ENCODE measurements around the gene KCNN3. TPM values are rescaled to one million over a fixed set of nuclear protein-coding genes. Genes with fewer than 3 reads are reported as not detected.

Gene KCNN3
- total and polyA plus RNA-seq, 2 donors, result 0.64 to 1.8 TPM

DNA sequence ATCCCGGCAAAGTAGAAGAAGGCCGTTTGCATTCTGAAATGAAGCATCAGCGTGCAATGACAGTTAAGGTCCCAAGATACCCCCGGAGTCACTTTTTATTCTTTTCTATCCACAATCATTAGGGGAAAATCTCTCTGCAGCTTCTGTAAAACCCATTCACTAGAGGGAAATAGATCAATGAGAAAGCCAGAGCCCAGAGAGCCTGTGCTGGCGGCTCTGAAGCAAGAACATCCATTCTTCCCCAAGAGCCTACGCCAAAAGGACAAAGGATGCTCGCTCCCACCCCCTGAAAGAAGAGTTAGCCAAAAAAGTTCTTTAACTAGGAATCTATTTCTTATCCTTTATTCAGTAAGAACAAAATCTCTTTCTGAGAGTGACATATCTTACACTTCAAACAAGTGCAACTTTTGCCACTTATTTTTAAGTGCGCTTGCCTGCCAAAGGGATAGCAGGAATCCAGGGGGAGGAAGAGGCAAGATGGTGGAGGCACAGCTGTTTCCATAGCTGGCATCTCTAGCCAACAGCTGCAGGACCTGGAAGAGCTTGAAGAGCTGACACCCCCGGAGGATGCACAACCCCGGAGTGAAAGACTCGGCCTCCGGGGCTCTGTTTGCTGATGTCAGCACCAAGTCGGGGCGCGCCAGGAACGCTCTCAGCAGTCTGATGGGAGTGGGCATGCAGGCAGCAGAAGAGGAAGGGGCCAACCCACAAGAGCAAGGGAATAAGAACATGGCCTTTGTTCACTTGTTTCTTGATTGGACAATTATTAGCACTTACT lies 68.7 kb downstream of the KCNN3 start:
- H3K27me3 ChIP-seq (ENCODE audit: control insufficient read depth in 2 of 2, insufficient read depth in 1 of 2, low read length in 1 of 2), result no peaks in the 10 kb centered on the region
- H3K27ac ChIP-seq (ENCODE audit: low read depth in 1 of 2, low read length in 1 of 2), result no peak overlapping the region
- no peak overlapping the region for H3K4me3 ChIP-seq (ENCODE audit: low read length in 2 of 2)
- H3K4me1 ChIP-seq (ENCODE audit: control insufficient read depth in 2 of 2, insufficient read depth in 2 of 2, low read length in 2 of 2), result peaks cover 5 to 14% of the 10 kb centered on the region in 2 donors
- H3K36me3 ChIP-seq (ENCODE audit: control insufficient read depth in 2 of 2, insufficient read depth in 2 of 2, low read length in 1 of 2), result no peaks in the 10 kb centered on the region
- WGBS, result 97% methylated on average over 16 of the region's 16 CpGs
- DNase-seq (ENCODE audit: low read depth in 6 of 9, low spot score in 9 of 9), result no peak
- no peaks in the 10 kb centered on the region for H3K9me3 ChIP-seq (ENCODE audit: control insufficient read depth in 2 of 2, insufficient read depth in 1 of 2, low read length in 1 of 2)

DNA sequence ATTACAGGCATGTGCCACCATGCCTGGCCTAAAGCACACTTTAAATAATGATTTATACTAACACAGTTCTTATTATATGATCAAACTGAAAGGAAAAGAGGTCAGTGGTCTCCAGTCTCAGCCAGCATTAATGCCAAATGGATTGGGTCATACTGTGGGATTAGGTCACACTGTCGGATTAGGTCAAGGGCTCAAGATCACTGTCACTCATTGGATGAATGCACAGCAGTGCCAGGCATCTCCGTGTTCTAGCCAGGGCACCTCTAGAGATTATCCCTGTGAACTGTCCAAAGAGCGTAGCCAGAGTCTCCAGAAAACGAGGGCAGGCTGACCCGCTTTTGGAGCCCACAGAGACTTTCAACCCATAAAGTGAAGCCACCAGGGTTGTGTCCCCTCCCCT lies 70.9 kb downstream of the KCNN3 start:
- H3K4me1 ChIP-seq (ENCODE audit: control insufficient read depth in 2 of 2, insufficient read depth in 2 of 2, low read length in 2 of 2), result peaks cover 8 to 22% of the 10 kb centered on the region in 2 donors
- no peak for DNase-seq (ENCODE audit: low read depth in 6 of 9, low spot score in 9 of 9)
- H3K27me3 ChIP-seq (ENCODE audit: control insufficient read depth in 2 of 2, insufficient read depth in 1 of 2, low read length in 1 of 2), result no peaks in the 10 kb centered on the region
- 96% methylated on average over 5 of the region's 5 CpGs for WGBS
- H3K27ac ChIP-seq (ENCODE audit: low read depth in 1 of 2, low read length in 1 of 2), result no peak overlapping the region
- no peaks in the 10 kb centered on the region for H3K36me3 ChIP-seq (ENCODE audit: control insufficient read depth in 2 of 2, insufficient read depth in 2 of 2, low read length in 1 of 2)
- H3K4me3 ChIP-seq (ENCODE audit: low read length in 2 of 2), result no peak overlapping the region
- H3K9me3 ChIP-seq (ENCODE audit: control insufficient read depth in 2 of 2, insufficient read depth in 1 of 2, low read length in 1 of 2), result no peaks in the 10 kb centered on the region

DNA sequence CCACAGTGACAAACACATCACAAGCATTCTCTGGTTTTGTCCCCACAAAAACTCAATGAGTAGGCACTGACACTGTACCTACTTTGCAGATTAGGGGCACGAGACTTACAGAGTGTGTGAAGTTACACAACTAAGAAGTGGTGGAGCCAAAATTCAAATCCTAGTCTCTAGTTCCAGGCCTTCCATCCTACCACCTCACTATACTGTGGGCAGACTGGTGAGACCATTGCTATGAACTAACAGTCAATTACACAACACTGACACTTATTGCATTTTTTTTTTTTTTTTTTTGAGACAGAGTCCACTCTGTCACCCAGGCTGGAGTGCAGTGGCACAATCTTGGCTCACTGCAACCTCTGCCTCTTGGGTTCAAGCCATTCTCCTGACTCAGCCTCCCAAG lies 71.4 kb downstream of the KCNN3 start:
- Histone ChIP-seq H3K4me3 (ENCODE audit: low read length in 2 of 2) (no peak overlapping the region), H3K9me3 (ENCODE audit: control insufficient read depth in 2 of 2, insufficient read depth in 1 of 2, low read length in 1 of 2) (no peaks in the 10 kb centered on the region), H3K36me3 (ENCODE audit: control insufficient read depth in 2 of 2, insufficient read depth in 2 of 2, low read length in 1 of 2) (no peaks in the 10 kb centered on the region), H3K4me1 (ENCODE audit: control insufficient read depth in 2 of 2, insufficient read depth in 2 of 2, low read length in 2 of 2) (peaks cover 8 to 26% of the 10 kb centered on the region in 2 donors), H3K27me3 (ENCODE audit: control insufficient read depth in 2 of 2, insufficient read depth in 1 of 2, low read length in 1 of 2) (no peaks in the 10 kb centered on the region), H3K27ac (ENCODE audit: low read depth in 1 of 2, low read length in 1 of 2) (no peak overlapping the region)
- WGBS, result 98% methylated on average over 1 of the region's 1 CpG
- no peak for DNase-seq (ENCODE audit: low read depth in 6 of 9, low spot score in 9 of 9)

DNA sequence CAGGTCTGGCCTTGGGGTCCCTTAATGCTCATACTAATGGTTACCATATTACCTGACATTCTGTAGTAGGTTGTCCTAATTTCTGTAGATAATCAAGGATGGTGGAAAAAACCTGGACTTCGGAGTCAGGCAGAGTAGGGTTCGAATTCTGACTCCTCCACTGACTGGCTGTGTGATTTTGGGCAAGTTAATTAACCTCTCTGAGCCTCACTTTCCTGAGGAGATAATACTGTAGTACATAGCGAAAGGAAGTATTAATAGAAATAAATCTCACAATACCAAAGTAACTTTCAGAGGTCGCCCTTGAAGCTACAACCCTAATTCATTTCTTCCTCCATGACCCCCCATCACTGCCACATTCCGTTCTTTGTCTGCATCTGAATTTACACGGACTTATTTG lies 72.9 kb downstream of the KCNN3 start:
- Histone ChIP-seq H3K27me3 (ENCODE audit: control insufficient read depth in 2 of 2, insufficient read depth in 1 of 2, low read length in 1 of 2) (no peaks in the 10 kb centered on the region), H3K9me3 (ENCODE audit: control insufficient read depth in 2 of 2, insufficient read depth in 1 of 2, low read length in 1 of 2) (no peaks in the 10 kb centered on the region), H3K4me1 (ENCODE audit: control insufficient read depth in 2 of 2, insufficient read depth in 2 of 2, low read length in 2 of 2) (peaks cover 11 to 37% of the 10 kb centered on the region in 2 donors), H3K4me3 (ENCODE audit: low read length in 2 of 2) (no peak overlapping the region), H3K36me3 (ENCODE audit: control insufficient read depth in 2 of 2, insufficient read depth in 2 of 2, low read length in 1 of 2) (no peaks in the 10 kb centered on the region), H3K27ac (ENCODE audit: low read depth in 1 of 2, low read length in 1 of 2) (no peak overlapping the region)
- 97% methylated on average over 6 of the region's 6 CpGs for WGBS
- DNase-seq (ENCODE audit: low read depth in 6 of 9, low spot score in 9 of 9), result no peak

DNA sequence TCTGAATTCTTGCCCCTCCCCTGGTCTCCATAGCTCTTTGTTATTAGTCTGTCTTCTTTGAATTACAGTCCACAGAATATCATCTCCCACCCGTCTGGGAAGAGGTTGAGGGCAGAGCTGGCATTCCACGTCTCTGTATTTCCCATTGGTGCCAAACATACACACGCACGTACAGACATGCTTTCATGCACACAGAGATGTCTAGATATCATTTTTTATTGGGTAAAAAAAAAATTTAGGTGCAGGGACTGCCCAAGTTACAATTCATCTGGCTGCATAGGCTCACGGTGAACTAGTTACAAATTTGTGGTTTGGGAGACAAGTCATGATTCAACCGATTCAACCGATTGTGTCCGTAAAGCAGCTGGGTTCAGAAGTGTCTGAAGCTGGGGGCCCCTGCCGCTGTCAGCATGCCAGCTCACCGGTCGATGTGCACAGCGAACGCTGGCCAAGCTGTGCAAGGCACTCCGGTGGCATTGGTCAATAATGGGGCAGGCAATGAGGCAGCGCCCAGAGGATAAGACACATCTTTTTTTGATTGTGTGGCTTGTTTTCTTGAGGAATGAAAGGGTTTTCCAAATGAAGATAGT lies 73.7 kb downstream of the KCNN3 start:
- Histone ChIP-seq H3K27me3 (ENCODE audit: control insufficient read depth in 2 of 2, insufficient read depth in 1 of 2, low read length in 1 of 2) (no peaks in the 10 kb centered on the region), H3K27ac (ENCODE audit: low read depth in 1 of 2, low read length in 1 of 2) (no peak overlapping the region), H3K4me1 (ENCODE audit: control insufficient read depth in 2 of 2, insufficient read depth in 2 of 2, low read length in 2 of 2) (peaks cover 19 to 44% of the 10 kb centered on the region in 2 donors), H3K36me3 (ENCODE audit: control insufficient read depth in 2 of 2, insufficient read depth in 2 of 2, low read length in 1 of 2) (no peaks in the 10 kb centered on the region), H3K4me3 (ENCODE audit: low read length in 2 of 2) (no peak overlapping the region), H3K9me3 (ENCODE audit: control insufficient read depth in 2 of 2, insufficient read depth in 1 of 2, low read length in 1 of 2) (no peaks in the 10 kb centered on the region)
- no peak for DNase-seq (ENCODE audit: low read depth in 6 of 9, low spot score in 9 of 9)
- 55% methylated on average over 15 of the region's 15 CpGs for WGBS

DNA sequence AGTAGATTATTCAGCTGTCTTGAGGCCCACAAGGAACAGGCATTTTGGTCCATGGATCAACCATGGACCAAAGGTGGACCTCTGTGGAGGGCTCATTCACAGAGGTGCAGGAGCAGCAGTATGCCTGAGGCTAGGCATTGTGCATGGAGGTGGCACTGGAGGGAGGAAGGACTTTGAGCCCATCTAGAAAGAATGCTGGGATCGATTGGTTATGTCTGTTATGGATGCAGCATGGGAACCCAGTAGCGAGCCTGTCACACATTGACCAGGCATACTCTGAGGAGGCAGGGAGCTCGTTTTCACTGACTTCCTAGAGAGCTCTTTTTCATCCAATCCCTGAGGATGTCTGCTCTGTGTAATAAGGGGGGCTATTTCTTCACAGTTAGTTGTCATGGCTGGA lies 75.5 kb downstream of the KCNN3 start:
- 97% methylated on average over 3 of the region's 3 CpGs for WGBS
- Histone ChIP-seq H3K27me3 (ENCODE audit: control insufficient read depth in 2 of 2, insufficient read depth in 1 of 2, low read length in 1 of 2) (no peaks in the 10 kb centered on the region), H3K4me3 (ENCODE audit: low read length in 2 of 2) (no peak overlapping the region), H3K4me1 (ENCODE audit: control insufficient read depth in 2 of 2, insufficient read depth in 2 of 2, low read length in 2 of 2) (peaks cover 20 to 62% of the 10 kb centered on the region in 2 donors), H3K36me3 (ENCODE audit: control insufficient read depth in 2 of 2, insufficient read depth in 2 of 2, low read length in 1 of 2) (no peaks in the 10 kb centered on the region), H3K9me3 (ENCODE audit: control insufficient read depth in 2 of 2, insufficient read depth in 1 of 2, low read length in 1 of 2) (no peaks in the 10 kb centered on the region), H3K27ac (ENCODE audit: low read depth in 1 of 2, low read length in 1 of 2) (no peak overlapping the region)
- DNase-seq (ENCODE audit: low read depth in 6 of 9, low spot score in 9 of 9), result no peak

DNA sequence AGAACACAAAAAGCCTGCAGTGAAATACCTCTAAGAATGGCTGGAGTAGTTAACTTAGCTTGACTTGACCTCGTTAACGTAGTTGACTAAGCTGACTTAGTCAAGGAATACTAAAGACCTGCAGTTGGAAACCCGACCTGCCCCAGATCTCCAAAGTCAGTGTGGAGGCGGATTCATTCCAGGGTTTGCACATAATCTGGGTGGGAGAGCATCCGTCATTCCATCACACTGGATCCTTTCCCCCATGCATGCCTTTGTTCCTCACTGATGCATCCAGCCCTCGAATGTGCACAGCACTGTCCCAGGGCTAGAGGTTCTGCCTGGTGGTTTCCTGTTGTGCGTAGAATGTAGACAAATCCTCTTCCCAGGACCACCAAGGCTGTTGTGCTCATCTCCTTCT lies 76.4 kb downstream of the KCNN3 start:
- H3K27me3 ChIP-seq (ENCODE audit: control insufficient read depth in 2 of 2, insufficient read depth in 1 of 2, low read length in 1 of 2), result no peaks in the 10 kb centered on the region
- H3K36me3 ChIP-seq (ENCODE audit: control insufficient read depth in 2 of 2, insufficient read depth in 2 of 2, low read length in 1 of 2), result no peaks in the 10 kb centered on the region
- H3K4me1 ChIP-seq (ENCODE audit: control insufficient read depth in 2 of 2, insufficient read depth in 2 of 2, low read length in 2 of 2), result peaks cover 20 to 69% of the 10 kb centered on the region in 2 donors
- WGBS, result 90% methylated on average over 7 of the region's 7 CpGs
- no peak overlapping the region for H3K4me3 ChIP-seq (ENCODE audit: low read length in 2 of 2)
- H3K9me3 ChIP-seq (ENCODE audit: control insufficient read depth in 2 of 2, insufficient read depth in 1 of 2, low read length in 1 of 2), result no peaks in the 10 kb centered on the region
- H3K27ac ChIP-seq (ENCODE audit: low read depth in 1 of 2, low read length in 1 of 2), result no peak overlapping the region
- no peak for DNase-seq (ENCODE audit: low read depth in 6 of 9, low spot score in 9 of 9)

DNA sequence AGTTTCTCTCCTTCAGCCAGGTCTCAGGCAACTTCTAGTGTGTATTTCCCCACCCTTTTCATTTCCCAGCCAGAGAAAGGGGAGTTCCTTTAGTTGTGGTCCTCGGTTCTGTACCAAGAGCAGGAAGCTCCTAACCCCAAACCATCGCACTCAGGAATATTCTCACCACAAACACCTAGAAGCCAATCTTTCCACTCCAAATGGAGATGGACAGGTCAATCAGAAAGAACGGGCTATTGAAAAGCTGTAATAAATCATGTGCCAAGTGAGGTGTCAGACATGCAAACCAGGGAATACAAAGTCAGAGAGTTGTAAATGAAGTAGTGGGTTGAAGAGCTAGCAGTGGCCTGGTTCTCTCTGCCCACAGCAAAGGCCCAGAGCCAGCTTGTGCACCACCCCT lies 77.2 kb downstream of the KCNN3 start:
- no peak for DNase-seq (ENCODE audit: low read depth in 6 of 9, low spot score in 9 of 9)
- no peak overlapping the region for H3K4me3 ChIP-seq (ENCODE audit: low read length in 2 of 2)
- peaks cover 22 to 75% of the 10 kb centered on the region in 2 donors for H3K4me1 ChIP-seq (ENCODE audit: control insufficient read depth in 2 of 2, insufficient read depth in 2 of 2, low read length in 2 of 2)
- H3K27me3 ChIP-seq (ENCODE audit: control insufficient read depth in 2 of 2, insufficient read depth in 1 of 2, low read length in 1 of 2), result no peaks in the 10 kb centered on the region
- no peaks in the 10 kb centered on the region for H3K9me3 ChIP-seq (ENCODE audit: control insufficient read depth in 2 of 2, insufficient read depth in 1 of 2, low read length in 1 of 2)
- WGBS, result 32% methylated on average over 3 of the region's 3 CpGs
- H3K36me3 ChIP-seq (ENCODE audit: control insufficient read depth in 2 of 2, insufficient read depth in 2 of 2, low read length in 1 of 2), result no peaks in the 10 kb centered on the region
- no peak overlapping the region for H3K27ac ChIP-seq (ENCODE audit: low read depth in 1 of 2, low read length in 1 of 2)

DNA sequence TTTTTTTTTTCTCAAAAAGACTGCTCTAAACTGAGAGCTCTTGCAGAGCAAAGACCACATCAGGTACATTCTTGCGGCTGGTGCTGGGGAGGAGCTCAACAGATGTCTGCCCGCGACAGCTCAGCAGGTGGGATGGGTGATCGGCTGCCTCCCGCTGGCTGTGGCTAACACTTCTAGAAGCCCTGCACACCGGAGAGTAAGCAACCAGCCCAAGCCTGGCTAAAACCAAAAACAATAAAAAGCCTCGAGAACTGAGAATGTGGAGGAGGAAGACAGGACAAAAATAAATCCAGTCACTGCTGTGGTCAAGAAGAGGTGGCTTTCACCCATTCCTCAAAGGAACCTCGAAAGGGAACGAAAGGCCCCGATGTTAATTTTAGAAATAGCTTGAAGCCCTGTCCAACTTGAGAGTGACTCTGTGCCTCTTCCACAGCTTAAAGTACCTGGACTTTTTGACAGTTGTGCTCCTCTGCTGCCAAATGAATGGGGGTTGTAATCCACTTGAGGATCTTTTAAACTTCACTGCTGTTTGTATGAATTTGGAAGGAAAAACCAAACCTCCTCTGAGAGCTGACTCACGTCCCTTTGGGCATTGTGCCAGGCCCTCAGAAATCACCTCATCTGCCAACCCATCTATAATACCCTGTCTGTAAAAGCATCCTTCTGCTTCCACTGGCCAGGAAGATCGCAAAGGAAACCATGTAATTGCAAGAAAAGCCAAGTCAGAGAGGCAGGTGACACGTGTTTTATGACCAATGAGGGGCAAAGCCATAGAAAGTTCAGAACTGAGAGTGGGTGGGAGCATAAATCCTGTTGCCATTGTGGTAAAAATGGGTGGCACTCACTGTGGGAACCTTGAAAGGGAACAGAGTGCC lies 78.6 kb downstream of the KCNN3 start:
- H3K27me3 ChIP-seq (ENCODE audit: control insufficient read depth in 2 of 2, insufficient read depth in 1 of 2, low read length in 1 of 2), result no peaks in the 10 kb centered on the region
- WGBS, result 2% methylated on average over 13 of the region's 13 CpGs
- no peaks in the 10 kb centered on the region for H3K9me3 ChIP-seq (ENCODE audit: control insufficient read depth in 2 of 2, insufficient read depth in 1 of 2, low read length in 1 of 2)
- peak; percentile 63 to 95 (median 82) for DNase-seq (ENCODE audit: low read depth in 6 of 9, low spot score in 9 of 9)
- peak overlapping the region in 1 of 2 donors; percentile 19 for H3K4me3 ChIP-seq (ENCODE audit: low read length in 2 of 2)
- peak overlapping the region in 1 of 2 donors; percentile 14 for H3K27ac ChIP-seq (ENCODE audit: low read depth in 1 of 2, low read length in 1 of 2)
- H3K36me3 ChIP-seq (ENCODE audit: control insufficient read depth in 2 of 2, insufficient read depth in 2 of 2, low read length in 1 of 2), result no peaks in the 10 kb centered on the region
- H3K4me1 ChIP-seq (ENCODE audit: control insufficient read depth in 2 of 2, insufficient read depth in 2 of 2, low read length in 2 of 2), result peaks cover 26 to 82% of the 10 kb centered on the region in 2 donors

Data from thymus (tissue), 11 donors.